Measurements from ENCODE around the gene BLNK. TPM values are rescaled to one million over a fixed set of nuclear protein-coding genes. Genes with fewer than 3 reads are reported as not detected.

BLNK gene
- total and polyA plus RNA-seq, 4 donors, result 4.1 to 18.7 (median 6.4) TPM

DNA sequence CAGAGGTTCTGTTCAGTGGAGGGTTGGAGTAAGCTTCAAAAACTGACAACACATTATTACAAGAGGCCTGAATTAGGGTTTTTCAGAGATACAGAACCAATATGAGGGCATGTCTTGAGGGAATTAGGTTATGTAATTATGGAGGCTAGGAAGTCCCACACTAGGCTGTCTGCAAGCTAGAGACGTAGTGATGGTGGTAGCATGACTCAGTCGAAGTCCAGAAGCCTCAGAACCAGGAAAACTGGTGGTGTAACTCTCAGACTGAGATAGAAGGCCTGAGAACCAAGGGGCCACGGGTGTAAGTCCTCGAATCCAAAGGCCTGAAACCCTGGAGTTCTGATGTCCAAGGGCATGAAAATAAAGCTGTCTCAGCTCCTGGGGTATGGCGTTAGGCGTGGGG, 105.6 kb downstream of the BLNK start:
- ATAC-seq (ENCODE audit: insufficient read depth, low FRiP score), result no peak
- no peak for DNase-seq
- H3K4me1 ChIP-seq (ENCODE audit: control insufficient read depth in 5 of 5, insufficient read depth in 5 of 5, low read length in 5 of 5), result no peaks in the 10 kb centered on the region
- 97% methylated on average over 6 of the region's 6 CpGs for WGBS, 2 donors
- H3K9ac ChIP-seq (ENCODE audit: insufficient read depth in 1 of 2, low read length in 2 of 2), result no peak overlapping the region
- H3K36me3 ChIP-seq (ENCODE audit: control insufficient read depth in 4 of 4, insufficient read depth in 4 of 4, low read length in 4 of 4), result peaks cover 0 to 4% (median 2%) of the 10 kb centered on the region in 4 donors
- no peak overlapping the region for H3K4me3 ChIP-seq
- TF ChIP-seq, protein P1, sequence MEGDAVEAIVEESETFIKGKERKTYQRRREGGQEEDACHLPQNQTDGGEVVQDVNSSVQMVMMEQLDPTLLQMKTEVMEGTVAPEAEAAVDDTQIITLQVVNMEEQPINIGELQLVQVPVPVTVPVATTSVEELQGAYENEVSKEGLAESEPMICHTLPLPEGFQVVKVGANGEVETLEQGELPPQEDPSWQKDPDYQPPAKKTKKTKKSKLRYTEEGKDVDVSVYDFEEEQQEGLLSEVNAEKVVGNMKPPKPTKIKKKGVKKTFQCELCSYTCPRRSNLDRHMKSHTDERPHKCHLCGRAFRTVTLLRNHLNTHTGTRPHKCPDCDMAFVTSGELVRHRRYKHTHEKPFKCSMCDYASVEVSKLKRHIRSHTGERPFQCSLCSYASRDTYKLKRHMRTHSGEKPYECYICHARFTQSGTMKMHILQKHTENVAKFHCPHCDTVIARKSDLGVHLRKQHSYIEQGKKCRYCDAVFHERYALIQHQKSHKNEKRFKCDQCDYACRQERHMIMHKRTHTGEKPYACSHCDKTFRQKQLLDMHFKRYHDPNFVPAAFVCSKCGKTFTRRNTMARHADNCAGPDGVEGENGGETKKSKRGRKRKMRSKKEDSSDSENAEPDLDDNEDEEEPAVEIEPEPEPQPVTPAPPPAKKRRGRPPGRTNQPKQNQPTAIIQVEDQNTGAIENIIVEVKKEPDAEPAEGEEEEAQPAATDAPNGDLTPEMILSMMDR (IDR thresholded peaks at IDR 0.05; ENCODE audit: control extremely low read depth, extremely low read depth), result no peak
- H3K9me3 ChIP-seq (ENCODE audit: control insufficient read depth in 4 of 4, insufficient read depth in 3 of 4, low read length in 3 of 4), result peaks cover 0 to 18% (median 7%) of the 10 kb centered on the region in 4 donors
- no peaks in the 10 kb centered on the region for H3K27me3 ChIP-seq (ENCODE audit: control insufficient read depth in 3 of 3, insufficient read depth in 3 of 3, low read length in 2 of 3)
- H3K27ac ChIP-seq (ENCODE audit: low read depth in 1 of 2, low read length in 1 of 2), result no peak overlapping the region

- ATAC-seq (ENCODE audit: insufficient read depth, low FRiP score) (no peak), DNase-seq (no peak)
- H3K4me1 ChIP-seq (ENCODE audit: control insufficient read depth in 5 of 5, insufficient read depth in 5 of 5, low read length in 5 of 5), result no peaks in the 10 kb centered on the region
- peaks cover 11 to 50% (median 34%) of the 10 kb centered on the region in 4 donors for H3K36me3 ChIP-seq (ENCODE audit: control insufficient read depth in 4 of 4, insufficient read depth in 4 of 4, low read length in 4 of 4)
- no peak overlapping the region for H3K27ac ChIP-seq (ENCODE audit: low read depth in 1 of 2, low read length in 1 of 2)
- H3K9me3 ChIP-seq (ENCODE audit: control insufficient read depth in 4 of 4, insufficient read depth in 3 of 4, low read length in 3 of 4), result peaks cover 0 to 1% (median 0%) of the 10 kb centered on the region in 4 donors
- 84 to 100% methylated on average over 1 of the region's 1 CpG for WGBS, 2 donors
- H3K27me3 ChIP-seq (ENCODE audit: control insufficient read depth in 3 of 3, insufficient read depth in 3 of 3, low read length in 2 of 3), result no peaks in the 10 kb centered on the region
- TF ChIP-seq, protein P1 (IDR thresholded peaks at IDR 0.05; ENCODE audit: control extremely low read depth, extremely low read depth), result no peak
- no peak overlapping the region for H3K4me3 ChIP-seq
- H3K9ac ChIP-seq (ENCODE audit: insufficient read depth in 1 of 2, low read length in 2 of 2), result no peak overlapping the region
Observed at GRCh38 chr10:96153070-96153469, 118.3 kb downstream of the BLNK start.

GRCh38 chr10:96152437-96152836, 118.9 kb downstream of the BLNK start:
- ATAC-seq (ENCODE audit: insufficient read depth, low FRiP score), result no peak
- H3K9ac ChIP-seq (ENCODE audit: insufficient read depth in 1 of 2, low read length in 2 of 2), result no peak overlapping the region
- H3K36me3 ChIP-seq (ENCODE audit: control insufficient read depth in 4 of 4, insufficient read depth in 4 of 4, low read length in 4 of 4), result peaks cover 10 to 44% (median 30%) of the 10 kb centered on the region in 4 donors
- H3K27ac ChIP-seq (ENCODE audit: low read depth in 1 of 2, low read length in 1 of 2), result no peak overlapping the region
- H3K4me3 ChIP-seq, result no peak overlapping the region
- TF ChIP-seq, protein P1 (IDR thresholded peaks at IDR 0.05; ENCODE audit: control extremely low read depth, extremely low read depth), result no peak
- H3K27me3 ChIP-seq (ENCODE audit: control insufficient read depth in 3 of 3, insufficient read depth in 3 of 3, low read length in 2 of 3), result no peaks in the 10 kb centered on the region
- DNase-seq, result no peak
- no peaks in the 10 kb centered on the region for H3K9me3 ChIP-seq (ENCODE audit: control insufficient read depth in 4 of 4, insufficient read depth in 3 of 4, low read length in 3 of 4)
- H3K4me1 ChIP-seq (ENCODE audit: control insufficient read depth in 5 of 5, insufficient read depth in 5 of 5, low read length in 5 of 5), result no peaks in the 10 kb centered on the region
- 89 to 96% methylated on average over 4 of the region's 4 CpGs for WGBS, 2 donors

Other genes with a start within 250 kb of the BLNK start
- 1 to 10 TPM; 6.7 to 9.0 TPM for gene CCNJ, start 228.0 kb downstream of the BLNK start, total RNA-seq
- 1 to 10 TPM; 2.4 to 5.0 TPM for gene CCNJ, start 228.0 kb downstream of the BLNK start, polyA plus RNA-seq
- 10 to 100 TPM; 21.5 to 68.2 TPM for gene ZNF518A, start 141.3 kb downstream of the BLNK start, total RNA-seq
- 1 to 10 TPM; 4.4 to 5.3 TPM for gene ZNF518A, start 141.3 kb downstream of the BLNK start, polyA plus RNA-seq
- not detected for gene DNTT, start 32.9 kb upstream of the BLNK start, total RNA-seq
- gene DNTT, start 32.9 kb upstream of the BLNK start, polyA plus RNA-seq, result not detected
- gene OPALIN, start 87.4 kb upstream of the BLNK start, total RNA-seq, result not detected
- gene OPALIN, start 87.4 kb upstream of the BLNK start, polyA plus RNA-seq, result not detected
- gene TLL2, start 242.4 kb upstream of the BLNK start, total RNA-seq, result under 1 TPM; 0.12 to 0.23 TPM
- gene TLL2, start 242.4 kb upstream of the BLNK start, polyA plus RNA-seq, result under 1 TPM; 0.07 to 0.08 TPM

All from lung (tissue), 12 donors.